DND-41 (cell line): ENCODE measurements around the gene ZNF677.

Experiments
- EZH2 ChIP-seq: IDR thresholded peaks from 3 replicates; pipeline ENCODE4 v1.6.1; 2012; ENCODE audit warnings: borderline replicate concordance, low read depth, mild to moderate bottlenecking, moderate library complexity, low read length, inconsistent platforms; ENCODE audit not compliant: severe bottlenecking
- TF ChIP-seq, protein P1 (sequence below): IDR thresholded peaks from 2 replicates; pipeline ENCODE4 v1.5.1; 2012; ENCODE audit warnings: borderline replicate concordance, low read length, moderate library complexity, mild to moderate bottlenecking; ENCODE audit not compliant: poor library complexity, severe bottlenecking; ENCODE audit errors: extremely low read depth

DNA sequence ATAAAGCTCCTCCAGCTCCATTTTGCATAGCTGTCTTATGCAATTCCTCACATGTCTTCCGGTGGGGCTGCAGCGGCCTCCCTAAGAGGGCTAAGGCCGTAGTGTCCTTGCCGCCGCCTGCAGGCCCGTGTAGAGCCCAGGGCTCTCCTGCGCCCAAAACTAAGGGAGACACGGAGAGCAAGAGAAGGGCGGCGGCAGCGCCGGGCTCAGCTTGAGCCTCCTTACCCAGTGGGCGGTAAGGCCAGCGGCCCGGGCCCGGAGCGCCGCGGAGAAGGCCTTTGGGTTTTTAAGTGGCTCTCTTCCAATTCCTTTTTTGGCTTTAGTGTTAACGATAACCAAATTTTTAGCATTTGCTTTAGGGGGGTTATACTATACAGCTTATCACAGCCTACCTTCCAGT is 30.1 kb downstream of the ZNF677 start:
- TF ChIP-seq, protein P1, sequence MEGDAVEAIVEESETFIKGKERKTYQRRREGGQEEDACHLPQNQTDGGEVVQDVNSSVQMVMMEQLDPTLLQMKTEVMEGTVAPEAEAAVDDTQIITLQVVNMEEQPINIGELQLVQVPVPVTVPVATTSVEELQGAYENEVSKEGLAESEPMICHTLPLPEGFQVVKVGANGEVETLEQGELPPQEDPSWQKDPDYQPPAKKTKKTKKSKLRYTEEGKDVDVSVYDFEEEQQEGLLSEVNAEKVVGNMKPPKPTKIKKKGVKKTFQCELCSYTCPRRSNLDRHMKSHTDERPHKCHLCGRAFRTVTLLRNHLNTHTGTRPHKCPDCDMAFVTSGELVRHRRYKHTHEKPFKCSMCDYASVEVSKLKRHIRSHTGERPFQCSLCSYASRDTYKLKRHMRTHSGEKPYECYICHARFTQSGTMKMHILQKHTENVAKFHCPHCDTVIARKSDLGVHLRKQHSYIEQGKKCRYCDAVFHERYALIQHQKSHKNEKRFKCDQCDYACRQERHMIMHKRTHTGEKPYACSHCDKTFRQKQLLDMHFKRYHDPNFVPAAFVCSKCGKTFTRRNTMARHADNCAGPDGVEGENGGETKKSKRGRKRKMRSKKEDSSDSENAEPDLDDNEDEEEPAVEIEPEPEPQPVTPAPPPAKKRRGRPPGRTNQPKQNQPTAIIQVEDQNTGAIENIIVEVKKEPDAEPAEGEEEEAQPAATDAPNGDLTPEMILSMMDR: no peak
- no peak for TF ChIP-seq EZH2
